GM12878 (cell line): Measurements from ENCODE around the gene TRAPPC11. TPM values are rescaled to one million over a fixed set of nuclear protein-coding genes. Genes with fewer than 3 reads are reported as not detected.

Experiments
- ATAC-seq: fragments of 200-7000 bp; cut with Tn5 transposase; 3 replicates; pipeline ENCODE4 v1.9.1; 2020; ENCODE audit warnings: mild to moderate bottlenecking, moderate library complexity
- BruUV-seq: library from RNA; stranded (reverse); fragments of 400-500 nt; replicated peaks from 2 replicates; lab custom pipeline; 2021; lab: Mats Ljungman, UMichigan
- CTCF ChIA-PET: fragments of 300-600 bp; sonication (Branson Sonifier 250); formaldehyde crosslinking; extraction: SDS; loops from one replicate; lab custom pipeline; 2021; ENCODE audit warnings: inconsistent platforms; lab: Yijun Ruan, JAX
- POLR2A ChIA-PET: fragments of 350-600 bp; formaldehyde crosslinking; extraction: SDS; loops from one replicate; lab custom pipeline; 2021; ENCODE audit warnings: inconsistent platforms; lab: Charles Lee
- RAD21 ChIA-PET: fragments of 300-600 bp; sonication (Branson Sonifier 250); formaldehyde crosslinking; loops from one replicate; lab custom pipeline; 2023; ENCODE audit warnings: antibody characterized with exemption; ENCODE audit not compliant: unreplicated experiment; lab: Charles Lee
- SMC1A ChIA-PET: fragments of 300-600 bp; sonication (Branson Sonifier 250); formaldehyde crosslinking; loops from one replicate; lab custom pipeline; 2023; ENCODE audit not compliant: unreplicated experiment, uncharacterized antibody; lab: Charles Lee
- DNase-seq: peaks from one replicate; pipeline ENCODE4 v3.0.0-alpha.2; 2011; ENCODE audit warnings: low read depth, low spot score
- FAIRE-seq: peaks from 3 replicates; lab custom pipeline; 2011; peaks lifted over from hg19 to GRCh38; lab: Jason Lieb, UNC
- H2AFZ ChIP-seq: 2 replicates; pipeline ENCODE4 v1.6.0; 2011; ENCODE audit warnings: low read depth, low read length, control low read depth; ENCODE audit not compliant: control insufficient read depth
- H3K27ac ChIP-seq: 2 replicates; pipeline ENCODE4 v1.5.1; 2011; ENCODE audit warnings: control low read depth; ENCODE audit not compliant: control insufficient read depth, insufficient read depth
- H3K27me3 ChIP-seq, 2 experiments: replicated peaks in 1 of 2; 2 replicates each; pipeline versions ENCODE4 v1.6.0 to v1.6.1; 2011; ENCODE audit warnings: low read length in 1 of 2; ENCODE audit not compliant: control insufficient read depth in 2 of 2, insufficient read depth in 2 of 2
- H3K36me3 ChIP-seq, 2 experiments: 2 replicates each; pipeline ENCODE4 v1.5.1; 2011; ENCODE audit warnings: low read length in 1 of 2; ENCODE audit not compliant: control insufficient read depth in 2 of 2, insufficient read depth in 2 of 2
- H3K4me1 ChIP-seq: 2 replicates; pipeline ENCODE4 v1.6.1; 2011; ENCODE audit warnings: mild to moderate bottlenecking, low read length, moderate library complexity, mixed read lengths; ENCODE audit not compliant: control insufficient read depth, insufficient read depth
- H3K4me2 ChIP-seq: 2 replicates; pipeline ENCODE4 v1.6.0; 2011; ENCODE audit warnings: control low read depth; ENCODE audit not compliant: control insufficient read depth, insufficient read depth
- H3K4me3 ChIP-seq: fragments of 200-600 bp; sonication (generic); 2 replicates; pipeline ENCODE4 v1.5.1; 2016
- H3K79me2 ChIP-seq: 2 replicates; pipeline ENCODE4 v1.6.0; 2011; ENCODE audit warnings: low read length; ENCODE audit not compliant: control insufficient read depth, insufficient read depth
- H3K9ac ChIP-seq: 2 replicates; pipeline ENCODE4 v1.8.0; 2011; ENCODE audit warnings: low read length, control low read depth, mixed read lengths; ENCODE audit not compliant: control insufficient read depth, insufficient read depth
- H3K9me3 ChIP-seq: replicated peaks from 3 replicates; pipeline ENCODE4 v1.5.1; 2011; ENCODE audit warnings: mild to moderate bottlenecking, low read length; ENCODE audit not compliant: control insufficient read depth, insufficient read depth
- H4K20me1 ChIP-seq: 2 replicates; pipeline ENCODE4 v1.6.0; 2011; ENCODE audit not compliant: control insufficient read depth, insufficient read depth
- BCLAF1 ChIP-seq: fragments of 450-650 bp; IDR thresholded peaks from 2 replicates; pipeline ENCODE4 v1.6.1; 2017; ENCODE audit warnings: antibody characterized with exemption, mild to moderate bottlenecking, moderate library complexity
- CEBPZ ChIP-seq: fragments of 150-350 bp; IDR thresholded peaks from 2 replicates; pipeline ENCODE4 v1.6.1; 2016; ENCODE audit warnings: low read depth, low read length
- HDAC6 ChIP-seq: fragments of 200-600 bp; sonication (generic); IDR thresholded peaks from one replicate; pipeline ENCODE4 v1.8.0; 2017; ENCODE audit warnings: antibody characterized with exemption; ENCODE audit not compliant: unreplicated experiment
- HSF1 ChIP-seq: fragments of 150-350 bp; IDR thresholded peaks from 2 replicates; pipeline ENCODE4 v1.6.1; 2014; ENCODE audit warnings: mild to moderate bottlenecking, low read depth, low read length
- IKZF2 ChIP-seq, 2 experiments: fragments of 450-650 bp; IDR thresholded peaks; 2 replicates each; pipeline ENCODE4 v1.6.1; 2017; ENCODE audit warnings: mild to moderate bottlenecking in 2 of 2, moderate library complexity in 2 of 2
- JUND ChIP-seq: IDR thresholded peaks from 2 replicates; pipeline ENCODE4 v1.6.1; 2012; ENCODE audit warnings: low read depth, mild to moderate bottlenecking, low read length, improper control_type of control experiment, moderate library complexity
- KAT2A ChIP-seq: conservative IDR thresholded peaks from 2 replicates; pipeline ENCODE4 v1.6.1; 2011; ENCODE audit warnings: low read depth, low read length; ENCODE audit not compliant: control insufficient read depth
- POU2F2 ChIP-seq: IDR thresholded peaks from 3 replicates; pipeline ENCODE4 v1.6.1; 2011; ENCODE audit warnings: low read depth, mild to moderate bottlenecking, low read length, borderline replicate concordance
- PRDM15 ChIP-seq: fragments of 450-650 bp; formaldehyde crosslinking; IDR thresholded peaks from 2 replicates; pipeline ENCODE4 v1.4.0; 2020; ENCODE audit warnings: mild to moderate bottlenecking, moderate library complexity
- RAD51 ChIP-seq: fragments of 450-650 bp; IDR thresholded peaks from 2 replicates; pipeline ENCODE4 v1.6.1; 2016; ENCODE audit warnings: moderate library complexity, mild to moderate bottlenecking, inconsistent platforms
- SMARCA5 ChIP-seq: fragments of 450-650 bp; IDR thresholded peaks from 2 replicates; pipeline ENCODE4 v1.6.1; 2017; ENCODE audit warnings: mild to moderate bottlenecking
- TARDBP ChIP-seq: IDR thresholded peaks from 2 replicates; pipeline ENCODE4 v1.6.1; 2016; ENCODE audit warnings: borderline replicate concordance
- WGBS: methylation state at CpG from one replicate; pipeline ENCODE4 v1.1.6; 2016; ENCODE audit warnings: low lambda C conversion rate; ENCODE audit not compliant: insufficient replicate concordance, insufficient coverage; ENCODE audit errors: missing lambda C conversion rate; 5-methylcytosine and 5-hydroxymethylcytosine counted together
- in situ Hi-C: fragments of 300-500 bp; cut with MboI; formaldehyde crosslinking; loops from 9 replicates; pipeline ENCODE4 v1.14.3; 2018; ENCODE audit warnings: mixed read lengths
- intact Hi-C: fragments of 100-400 bp; cut with micrococcal nuclease; formaldehyde crosslinking; loops from one replicate; pipeline ENCODE4 v1.14.2; 2022; ENCODE audit not compliant: unreplicated experiment
- polyA plus RNA-seq, 11 experiments: library from polyadenylated mRNA; depleted of rRNA in 4 of 11; unstranded in 6 of 11; stranded (reverse) in 5 of 11; fragments of >200 nt; fragmentation: Nextera tagmentation in 4 of 11; fragmentation: Illumina TruSeq in 1 of 11; extraction: Ambion mirVana in 4 of 11; extraction: Trizol in 1 of 11; gene quantifications; 1 replicate in 1 of 11; 2 replicates in 10 of 11; pipeline versions ENCODE4 v1.2.1 to v1.2.3, GENCODE V29; 2011 to 2016; ENCODE audit warnings: inconsistent platforms in 2 of 11, missing spikeins in 2 of 11, low read depth in 1 of 11
- total RNA-seq, 4 experiments: library from RNA; depleted of rRNA in 3 of 4; stranded (reverse); fragments of >200 nt in 3 of 4; fragmentation: Illumina TruSeq in 1 of 4; extraction: Trizol in 1 of 4; gene quantifications; 2 replicates each; pipeline versions ENCODE4 v1.2.1 to v1.2.3, GENCODE V29; 2013 to 2021

Gene TRAPPC11
- total and polyA plus RNA-seq, 10 of the 15 experiments (the other 5 are each of a cell fraction or from before 2014, with no cell fraction given) = 7.3 to 40.5 (median 22.3) TPM

GRCh38 chr4:183688216-183688615, 29.1 kb downstream of the TRAPPC11 start:
- Histone ChIP-seq H3K9me3 (no peaks in the 10 kb centered on the region), H3K27ac (no peak overlapping the region), H4K20me1 (no peaks in the 10 kb centered on the region), H3K4me1 (no peaks in the 10 kb centered on the region), H3K36me3 (peaks cover 0 to 19% of the 10 kb centered on the region in 2 experiments), H3K9ac (no peak overlapping the region), H3K4me2 (no peak overlapping the region), H2AFZ (no peak overlapping the region), H3K79me2 (no peaks in the 10 kb centered on the region), H3K4me3 (no peak overlapping the region), H3K27me3 (no peaks in the 10 kb centered on the region)
- TF ChIP-seq IKZF2 (IDR thresholded peaks at IDR 0.05) = no peak
- TF ChIP-seq TARDBP = no peak
- no peak for TF ChIP-seq JUND
- TF ChIP-seq CEBPZ = no peak
- no peak for TF ChIP-seq BCLAF1
- TF ChIP-seq POU2F2 = no peak
- TF ChIP-seq RAD51 = no peak
- TF ChIP-seq KAT2A = no peak
- TF ChIP-seq PRDM15 (CRISPR knock-in tag) = no peak
- TF ChIP-seq HSF1 = no peak
- TF ChIP-seq HDAC6 = no peak
- no peak for TF ChIP-seq SMARCA5
- no peak for FAIRE-seq
- 72% methylated on average over 6 of the region's 6 CpGs for WGBS
- in situ Hi-C loops (no loop called here), intact Hi-C loops (no loop called here)
- ChIA-PET CTCF (no interaction called here), POLR2A (no interaction called here), SMC1A (no interaction called here), RAD21 (no interaction called here)
- DNase-seq = no peak
- BruUV-seq = no TSS peak
- ATAC-seq = no peak
